ENCODE data around the gene TMEM101.
"Not testable (repeated sequence)": the region's sequence is repeated elsewhere in the genome, so short reads cannot be mapped to it uniquely, and the experiment has no call there.

Gene TMEM101

GRCh38 chr17:44014437-44015172, at the start of gene TMEM101:
Gene TMEM101, minus strand, starts transcription at chr17:44014963. Its CDS starts 11 bp downstream, at chr17:44014952.
- peak within 1 kb of the TSS; percentile 100 for H3K4me3 Mint-ChIP-seq
- peaks cover 21% of the 10 kb centered on the region for H3K4me1 Mint-ChIP-seq
- ATAC-seq: peak; percentile 98
- H3K27ac Mint-ChIP-seq: peak within 1 kb of the TSS; percentile 98 to 99
- DNase-seq: peak; percentile 85 to 91
- H3K9me3 Mint-ChIP-seq: no peaks in the 10 kb centered on the region
- H3K27me3 Mint-ChIP-seq: no peaks in the 10 kb centered on the region

GRCh38 chr17:44063704-44064639, 49.2 kb upstream of the TMEM101 start:
- Mint-ChIP-seq H3K4me3 (peak overlapping the region; percentile 10 to 36), H3K27me3 (no peaks in the 10 kb centered on the region), H3K4me1 (peaks cover 60% of the 10 kb centered on the region), H3K9me3 (no peaks in the 10 kb centered on the region), H3K27ac (peak overlapping the region; percentile 6 to 86)
- ATAC-seq: no peak
- DNase-seq: no peak

GRCh38 chr17:44062871-44063270, 48.1 kb upstream of the TMEM101 start:
- peaks cover 60% of the 10 kb centered on the region for H3K4me1 Mint-ChIP-seq

DNA sequence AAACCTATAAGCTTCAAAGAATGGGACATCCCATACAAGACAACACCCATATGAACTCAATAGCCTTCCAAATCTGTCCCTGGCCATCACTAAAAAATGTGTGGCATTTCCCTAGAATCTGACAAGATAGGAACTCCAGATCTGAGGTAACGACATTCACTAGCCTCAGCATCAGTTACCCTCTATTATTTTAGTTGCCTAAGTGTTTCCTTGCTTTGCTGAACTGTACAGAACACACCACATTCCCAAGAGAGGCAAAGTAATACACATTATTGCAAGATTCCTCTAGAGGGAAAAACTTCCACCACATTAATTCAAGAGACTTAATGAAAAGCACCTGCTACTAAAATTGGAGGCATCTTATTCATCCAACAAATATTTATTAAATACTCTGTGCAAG, 46.7 kb upstream of the TMEM101 start:
- no peaks in the 10 kb centered on the region for H3K27me3 Mint-ChIP-seq
- no peaks in the 10 kb centered on the region for H3K9me3 Mint-ChIP-seq
- DNase-seq (no peak), ATAC-seq (no peak)
- H3K4me3 Mint-ChIP-seq: no peak overlapping the region
- H3K27ac Mint-ChIP-seq: peak overlapping the region in 1 of 2 donors; percentile 24
- H3K4me1 Mint-ChIP-seq: peaks cover 53% of the 10 kb centered on the region

More at GRCh38 chr17:44062871-44063270, 48.1 kb upstream of the TMEM101 start:
- DNase-seq (no peak), ATAC-seq (no peak)
- Mint-ChIP-seq H3K27ac (peak overlapping the region in 1 of 2 donors; percentile 76), H3K27me3 (no peaks in the 10 kb centered on the region), H3K9me3 (no peaks in the 10 kb centered on the region), H3K4me3 (no peak overlapping the region)

- DNase-seq (no peak), ATAC-seq (no peak)
- Mint-ChIP-seq H3K4me3 (no peak overlapping the region), H3K4me1 (peaks cover 45% of the 10 kb centered on the region), H3K9me3 (no peaks in the 10 kb centered on the region), H3K27ac (no peak overlapping the region), H3K27me3 (no peaks in the 10 kb centered on the region)
Observed at GRCh38 chr17:44059101-44059892, 44.5 kb upstream of the TMEM101 start.

GRCh38 chr17:44053125-44053872, 38.5 kb upstream of the TMEM101 start:
- H3K4me3 Mint-ChIP-seq: no peak overlapping the region
- DNase-seq (no peak), ATAC-seq (no peak)
- no peaks in the 10 kb centered on the region for H3K9me3 Mint-ChIP-seq
- no peaks in the 10 kb centered on the region for H3K27me3 Mint-ChIP-seq
- peaks cover 13% of the 10 kb centered on the region for H3K4me1 Mint-ChIP-seq
- peak overlapping the region; percentile 46 to 49 for H3K27ac Mint-ChIP-seq

DNA sequence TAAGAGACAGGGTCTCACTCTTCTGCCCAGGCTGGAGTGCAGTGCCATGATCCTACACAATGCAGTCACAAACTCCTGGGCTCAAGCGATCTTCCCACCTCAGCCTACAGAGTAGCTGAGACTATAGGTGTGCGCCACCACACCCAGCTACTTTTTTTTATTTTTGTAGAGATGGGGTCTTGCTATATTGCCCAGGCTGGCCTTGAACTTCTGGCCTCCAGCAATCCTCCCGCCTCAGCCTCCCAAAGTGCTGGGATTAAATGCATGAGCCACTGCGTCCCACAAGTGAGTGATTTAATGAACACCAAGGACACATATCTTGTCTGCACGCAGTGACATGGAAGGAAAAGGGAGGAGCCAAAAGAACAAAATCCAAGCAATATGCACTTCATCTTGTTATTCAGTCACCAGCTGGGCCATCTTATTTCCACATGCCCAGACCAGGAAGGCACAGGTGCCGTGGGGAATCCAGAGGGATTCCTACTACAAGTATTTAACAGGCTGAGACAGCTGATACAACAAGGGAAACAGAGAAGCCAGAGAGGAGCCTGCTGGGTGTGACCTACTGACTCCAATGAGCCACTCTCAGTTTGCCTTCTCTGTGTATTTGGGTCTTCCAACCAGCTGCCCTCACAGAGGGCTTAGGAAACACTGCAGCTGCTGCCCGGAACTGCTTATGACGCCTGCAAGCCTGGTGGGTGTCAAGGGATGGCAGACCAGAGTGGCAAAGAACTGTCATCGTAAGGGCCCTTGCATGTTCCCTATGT, 34.7 kb upstream of the TMEM101 start:
- H3K9me3 Mint-ChIP-seq: no peaks in the 10 kb centered on the region
- H3K4me1 Mint-ChIP-seq: peaks cover 10% of the 10 kb centered on the region
- no peak overlapping the region for H3K4me3 Mint-ChIP-seq
- ATAC-seq: no peak
- DNase-seq: no peak
- H3K27ac Mint-ChIP-seq: no peak overlapping the region
- no peaks in the 10 kb centered on the region for H3K27me3 Mint-ChIP-seq

GRCh38 chr17:44046893-44047292, 32.1 kb upstream of the TMEM101 start:
- ATAC-seq, H3K4me3 Mint-ChIP-seq, H3K4me1 Mint-ChIP-seq, H3K9me3 Mint-ChIP-seq, DNase-seq, H3K27me3 Mint-ChIP-seq: not testable (repeated sequence)
- peak overlapping the region in 1 of 2 donors; percentile 78 for H3K27ac Mint-ChIP-seq

DNA sequence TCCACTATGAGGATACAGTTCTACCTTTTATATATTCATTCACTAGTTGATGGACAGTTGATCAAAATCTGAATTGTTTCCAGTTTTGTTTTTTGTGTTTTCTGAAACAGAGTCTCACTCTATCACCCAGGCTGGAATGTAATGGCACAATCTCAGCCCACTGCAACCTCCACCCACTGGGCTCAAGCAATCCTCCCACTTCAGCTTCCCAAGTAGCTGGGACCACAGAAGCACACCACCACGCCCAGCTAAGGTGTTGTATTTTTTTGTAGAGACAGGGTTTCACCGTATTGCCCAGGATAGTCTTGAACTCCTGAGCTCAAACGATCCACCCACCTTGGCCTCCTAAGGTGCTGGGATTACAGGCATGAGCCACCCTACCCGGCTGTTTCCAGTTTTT, 30.7 kb upstream of the TMEM101 start:
- peaks cover 18% of the 10 kb centered on the region for H3K4me1 Mint-ChIP-seq
- ATAC-seq: no peak
- H3K9me3 Mint-ChIP-seq: no peaks in the 10 kb centered on the region
- no peak for DNase-seq
- no peaks in the 10 kb centered on the region for H3K27me3 Mint-ChIP-seq
- H3K27ac Mint-ChIP-seq: no peak overlapping the region
- no peak overlapping the region for H3K4me3 Mint-ChIP-seq

- Mint-ChIP-seq H3K27me3 (no peaks in the 10 kb centered on the region), H3K27ac (peak overlapping the region in 1 of 2 donors; percentile 88), H3K4me3 (no peak overlapping the region), H3K4me1 (peaks cover 27% of the 10 kb centered on the region), H3K9me3 (no peaks in the 10 kb centered on the region)
- ATAC-seq (no peak), DNase-seq (no peak)
Observed at GRCh38 chr17:44044071-44044470, 29.3 kb upstream of the TMEM101 start.

GRCh38 chr17:44043272-44043696, 28.5 kb upstream of the TMEM101 start:
- Mint-ChIP-seq H3K27me3 (no peaks in the 10 kb centered on the region), H3K9me3 (no peaks in the 10 kb centered on the region), H3K27ac (peak overlapping the region in 1 of 2 donors; percentile 71), H3K4me3 (no peak overlapping the region), H3K4me1 (peaks cover 27% of the 10 kb centered on the region)
- ATAC-seq (no peak), DNase-seq (no peak)

DNA sequence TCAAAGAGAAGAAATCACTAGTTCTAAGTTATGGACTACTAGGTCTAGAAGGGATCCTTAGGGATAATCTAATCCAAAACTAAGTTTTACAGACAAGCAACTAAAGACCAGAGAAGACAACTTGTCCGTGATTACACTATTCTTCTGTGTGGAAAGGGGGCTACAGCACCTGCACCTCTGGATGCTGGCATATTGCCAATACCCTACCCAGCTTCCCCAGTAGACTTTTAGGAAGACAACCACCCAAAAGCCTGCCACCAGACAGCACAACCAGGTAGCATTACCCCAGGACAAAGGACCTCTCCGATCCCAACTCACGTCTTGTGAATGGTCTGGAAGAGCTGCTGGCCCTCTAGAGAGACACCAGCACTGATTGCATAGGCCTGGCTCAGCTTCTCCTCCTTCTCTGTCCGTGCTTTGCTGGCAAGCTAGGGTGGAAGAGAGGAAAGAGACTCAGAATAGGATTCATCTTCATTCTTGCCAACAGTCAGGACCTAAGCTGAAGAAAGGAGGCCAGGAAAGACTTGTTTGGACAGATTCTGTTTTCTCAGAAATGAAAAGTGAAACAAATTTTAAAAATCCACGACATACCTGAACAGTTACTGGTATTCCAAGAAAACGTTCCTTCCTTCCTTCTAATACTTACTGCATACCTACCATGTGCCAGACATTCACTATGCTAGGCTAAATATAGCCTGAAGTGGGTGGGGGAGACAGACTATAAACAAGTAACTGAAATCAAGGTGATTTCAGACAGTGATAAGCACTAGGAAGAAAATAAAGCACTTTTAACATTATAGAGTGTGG, 25.3 kb upstream of the TMEM101 start:
- Mint-ChIP-seq H3K9me3 (no peaks in the 10 kb centered on the region), H3K4me3 (no peak overlapping the region), H3K27me3 (no peaks in the 10 kb centered on the region), H3K27ac (peak overlapping the region in 1 of 2 donors; percentile 13), H3K4me1 (peaks cover 27% of the 10 kb centered on the region)
- ATAC-seq (no peak), DNase-seq (no peak)

DNA sequence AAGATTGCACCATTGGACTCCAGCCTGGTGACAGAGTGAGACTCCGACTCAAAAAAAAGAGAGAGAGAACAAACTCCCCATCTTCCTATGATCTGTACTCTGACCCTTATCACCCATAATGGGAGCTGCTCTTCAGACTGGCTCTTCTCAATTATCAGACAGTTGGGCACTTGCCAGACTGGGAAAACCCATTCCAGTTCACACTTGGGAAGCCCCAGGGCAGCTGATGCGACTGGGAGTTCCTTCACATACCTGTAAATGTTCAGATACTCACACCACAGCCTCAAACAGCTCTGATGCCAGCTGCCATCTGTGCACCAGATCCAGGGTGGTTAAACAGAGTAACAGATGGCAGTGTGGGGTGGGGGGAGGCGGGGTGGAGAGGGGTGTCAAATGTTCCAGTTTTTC, 23.8 kb upstream of the TMEM101 start:
- ATAC-seq (no peak), DNase-seq (no peak)
- Mint-ChIP-seq H3K4me1 (peaks cover 36% of the 10 kb centered on the region), H3K27ac (peak overlapping the region in 1 of 2 donors; percentile 82), H3K4me3 (no peak overlapping the region), H3K27me3 (no peaks in the 10 kb centered on the region), H3K9me3 (no peaks in the 10 kb centered on the region)
